Measurements from ENCODE around the gene SDF2. TPM values are rescaled to one million over a fixed set of nuclear protein-coding genes. Genes with fewer than 3 reads are reported as not detected.
A peak's percentile ranks its signal among the peaks of the same experiment; 100 is the strongest.

SDF2 gene
- total and polyA plus RNA-seq, 3 donors from 2014 or later: 59.7 to 65.0 (median 64.6) TPM

DNA sequence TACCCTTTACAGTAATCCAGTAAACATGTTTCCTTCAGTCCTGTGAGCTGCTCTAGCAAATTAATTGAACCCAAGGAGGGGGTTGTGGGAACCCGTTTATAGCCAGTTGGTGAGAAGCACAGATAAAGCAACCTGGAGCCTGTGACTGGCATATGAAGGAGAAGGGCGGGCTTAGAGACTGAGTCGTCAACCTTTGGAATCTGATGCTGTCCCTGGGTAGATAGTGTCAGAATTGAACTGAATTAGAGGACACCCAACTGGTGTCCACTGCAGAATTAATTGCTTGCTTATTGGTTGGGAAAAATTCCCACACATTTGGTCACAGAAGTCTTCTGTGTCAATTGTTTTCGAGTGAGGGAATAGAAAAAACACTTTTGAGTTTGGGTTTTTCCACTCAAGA, 34.9 kb downstream of the SDF2 start:
- no peaks in the 10 kb centered on the region for H3K36me3 ChIP-seq (ENCODE audit: low read depth, missing control alignments)
- no peak for DNase-seq
- no peak for TF ChIP-seq CTCF (IDR thresholded peaks at IDR 0.05)
- no peak for TF ChIP-seq POLR2A (IDR thresholded peaks at IDR 0.05)
- H3K4me3 ChIP-seq: no peak overlapping the region
- H3K4me1 ChIP-seq: no peaks in the 10 kb centered on the region
- H3K9me3 ChIP-seq: no peaks in the 10 kb centered on the region
- intact Hi-C loops (cut with DNase I; ENCODE audit: low total_unique reads): no loop called here
- WGBS, 2 donors: 89% methylated on average over 4 of the region's 4 CpGs
- H3K27ac ChIP-seq: no peak overlapping the region
- no peaks in the 10 kb centered on the region for H3K27me3 ChIP-seq

DNA sequence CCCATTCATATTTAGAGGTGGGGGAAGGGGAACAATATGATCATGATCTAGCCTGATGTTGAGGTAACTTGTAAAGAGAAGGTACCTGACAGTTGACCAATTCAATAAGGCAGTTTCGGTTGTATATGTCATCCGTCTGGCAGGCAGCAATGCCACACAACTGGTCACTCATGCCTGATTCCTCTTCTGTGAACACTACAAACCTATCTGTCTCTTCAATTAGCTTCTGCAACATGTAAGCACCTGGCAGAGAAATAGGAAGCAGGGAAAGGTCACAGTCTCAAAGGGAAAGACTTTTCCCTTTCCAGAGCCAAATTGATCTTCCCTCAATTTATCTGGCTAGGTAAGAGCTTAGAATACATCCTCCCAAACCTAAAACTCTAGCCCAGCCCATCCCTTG, 37.6 kb downstream of the SDF2 start:
- intact Hi-C loops (cut with DNase I; ENCODE audit: low total_unique reads): no loop called here
- H3K36me3 ChIP-seq (ENCODE audit: low read depth, missing control alignments): no peaks in the 10 kb centered on the region
- 90 to 100% methylated on average over 2 of the region's 2 CpGs for WGBS, 2 donors

DNA sequence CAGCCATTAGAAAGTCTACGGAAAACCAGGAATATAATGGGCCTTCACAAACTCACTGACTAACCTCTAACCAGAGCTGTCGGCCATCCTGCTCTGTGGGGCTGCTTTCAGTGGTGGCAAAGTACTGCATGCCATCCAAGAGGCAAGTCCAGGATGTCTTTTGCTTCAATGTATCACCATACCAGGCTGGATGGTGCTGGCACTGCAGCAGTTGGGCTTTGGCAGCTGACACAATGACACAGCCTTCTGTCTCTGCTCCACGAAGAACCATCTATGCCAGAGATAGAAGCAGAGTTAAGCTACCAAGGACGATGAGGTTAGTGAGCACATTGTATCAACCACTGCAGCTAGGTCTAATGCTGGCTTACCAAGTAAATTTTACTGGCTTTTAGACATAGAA, 38.0 kb downstream of the SDF2 start:
- Histone ChIP-seq H3K4me1 (no peaks in the 10 kb centered on the region), H3K27me3 (no peaks in the 10 kb centered on the region), H3K9me3 (no peaks in the 10 kb centered on the region), H3K4me3 (no peak overlapping the region), H3K27ac (peak overlapping the region in 1 of 2 donors; percentile 25), H3K36me3 (ENCODE audit: low read depth, missing control alignments) (no peaks in the 10 kb centered on the region)
- TF ChIP-seq POLR2A (IDR thresholded peaks at IDR 0.05): no peak
- no peak for TF ChIP-seq CTCF (IDR thresholded peaks at IDR 0.05)
- peak; percentile 72 for DNase-seq
- WGBS, 2 donors: 66 to 71% methylated on average over 4 of the region's 4 CpGs
- intact Hi-C loops (cut with DNase I; ENCODE audit: low total_unique reads): no loop called here

More for the DNA sequence above, 37.6 kb downstream of the SDF2 start:
- TF ChIP-seq CTCF (IDR thresholded peaks at IDR 0.05) (no peak), POLR2A (IDR thresholded peaks at IDR 0.05) (no peak)
- Histone ChIP-seq H3K4me3 (no peak overlapping the region), H3K27me3 (no peaks in the 10 kb centered on the region), H3K4me1 (no peaks in the 10 kb centered on the region), H3K9me3 (no peaks in the 10 kb centered on the region), H3K27ac (peak overlapping the region in 1 of 2 donors; percentile 25)
- DNase-seq: no peak

GRCh38 chr17:28622186-28622585, 39.5 kb downstream of the SDF2 start:
- H3K27ac ChIP-seq: no peak overlapping the region
- intact Hi-C loops (cut with DNase I; ENCODE audit: low total_unique reads): no loop called here
- H3K9me3 ChIP-seq: no peaks in the 10 kb centered on the region
- H3K36me3 ChIP-seq (ENCODE audit: low read depth, missing control alignments): no peaks in the 10 kb centered on the region
- no peak for TF ChIP-seq POLR2A (IDR thresholded peaks at IDR 0.05)
- no peak for TF ChIP-seq CTCF (IDR thresholded peaks at IDR 0.05)
- no peak overlapping the region for H3K4me3 ChIP-seq
- WGBS, 2 donors: 87 to 91% methylated on average over 3 of the region's 3 CpGs
- H3K4me1 ChIP-seq: no peaks in the 10 kb centered on the region
- no peaks in the 10 kb centered on the region for H3K27me3 ChIP-seq
- DNase-seq: no peak

GRCh38 chr17:28620010-28620409, 41.7 kb downstream of the SDF2 start:
- 87 to 89% methylated on average over 2 of the region's 2 CpGs for WGBS, 2 donors
- H3K36me3 ChIP-seq (ENCODE audit: low read depth, missing control alignments): no peaks in the 10 kb centered on the region
- no peaks in the 10 kb centered on the region for H3K27me3 ChIP-seq
- no peak overlapping the region for H3K27ac ChIP-seq
- H3K4me1 ChIP-seq: no peaks in the 10 kb centered on the region
- H3K4me3 ChIP-seq: no peak overlapping the region
- no peaks in the 10 kb centered on the region for H3K9me3 ChIP-seq
- no peak for DNase-seq
- intact Hi-C loops (cut with DNase I; ENCODE audit: low total_unique reads): no loop called here
- TF ChIP-seq POLR2A (IDR thresholded peaks at IDR 0.05): no peak
- TF ChIP-seq CTCF (IDR thresholded peaks at IDR 0.05): no peak
